ENCODE data around the gene WDR12. TPM values are rescaled to one million over a fixed set of nuclear protein-coding genes. Genes with fewer than 3 reads are reported as not detected.

WDR12 gene
- total RNA-seq, 1 donor from 2014 or later: 31.0 TPM

DNA sequence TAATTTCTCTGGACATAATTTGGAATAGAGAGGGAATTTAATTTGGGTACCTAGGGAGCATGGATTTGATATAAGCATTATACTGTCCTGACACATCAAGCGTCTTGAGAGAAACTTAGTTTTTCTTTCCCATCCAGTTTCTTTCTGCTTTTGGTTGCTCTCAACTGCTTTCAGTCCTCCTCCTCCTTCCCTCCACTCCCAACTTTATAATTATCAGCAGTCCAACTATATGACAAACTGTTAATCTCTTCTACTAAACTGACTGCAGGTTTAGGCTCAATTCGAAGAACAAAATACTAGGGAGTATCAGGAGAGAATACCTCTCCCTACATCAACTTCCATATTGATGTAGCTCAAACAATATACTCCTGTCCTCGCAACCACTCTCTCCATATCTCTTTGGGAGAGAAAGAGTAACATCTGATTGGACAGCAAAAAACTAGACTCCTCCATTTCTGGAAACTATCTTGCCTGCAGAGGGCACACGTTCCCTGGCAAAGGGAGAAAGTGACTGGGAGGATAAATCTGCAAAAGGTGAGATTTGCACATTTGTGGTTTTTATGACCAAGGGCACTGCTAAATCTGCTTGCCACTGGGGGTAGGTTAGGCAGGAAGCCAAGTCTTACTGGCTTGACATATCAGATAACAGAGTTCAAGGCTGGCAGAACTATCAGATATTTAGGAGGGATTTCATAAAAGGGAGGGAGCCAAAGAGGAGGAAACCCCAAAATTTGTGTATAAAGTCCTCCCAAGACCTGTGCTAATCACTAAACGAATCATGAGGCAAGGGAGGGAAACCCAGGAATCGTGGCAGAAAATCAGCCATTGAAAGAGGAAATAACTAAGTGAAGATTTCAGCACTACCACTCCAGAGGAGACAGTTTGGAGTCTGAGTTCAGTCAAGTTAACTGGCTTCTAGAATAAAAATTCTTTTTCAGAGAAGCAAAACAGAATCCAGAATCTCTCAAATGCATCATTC lies 79.9 kb downstream of the WDR12 start:
- intact Hi-C loops (cut with DNase I): no loop called here
- DNase-seq (ENCODE audit: low spot score): no peak

DNA sequence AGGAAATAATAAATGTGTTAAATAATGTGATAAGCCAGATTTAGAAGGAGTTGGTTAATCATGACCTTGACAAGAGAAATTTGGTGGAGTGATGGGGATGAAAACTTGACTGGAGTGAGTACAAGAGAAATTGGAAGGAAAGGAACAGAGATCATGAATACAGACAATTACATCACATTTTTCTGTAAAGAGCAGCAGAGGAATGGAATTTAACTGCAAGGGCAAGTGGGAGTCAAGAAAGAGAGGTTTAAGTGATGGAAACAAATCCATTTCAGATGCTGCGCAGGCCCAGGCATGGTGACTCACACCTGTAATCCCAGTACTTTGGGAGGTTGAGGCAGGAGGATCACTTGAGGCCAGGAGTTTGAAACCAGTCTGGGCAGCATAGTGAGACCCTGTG lies 86.6 kb downstream of the WDR12 start:
- no peak for DNase-seq (ENCODE audit: low spot score)
- intact Hi-C loops (cut with DNase I): no loop called here

Other genes starting within 250 kb of the WDR12 start
- gene ICA1L, start 39.9 kb downstream of the WDR12 start, total RNA-seq: 5.7 TPM
- 9.0 TPM for gene CARF, start 602 bp upstream of the WDR12 start, total RNA-seq
- 28.7 TPM for gene NBEAL1, start 103.2 kb upstream of the WDR12 start, total RNA-seq

Measured in cardiac septum (tissue), 1 donor.